ENCODE data around the gene HHAT.
"Not testable (repeated sequence)": the region's sequence is repeated elsewhere in the genome, so short reads cannot be mapped to it uniquely, and the experiment has no call there.

The HHAT gene

GRCh38 chr1:210648588-210649269 lies 320.0 kb downstream of the HHAT start:
- H3K9ac ChIP-seq (ENCODE audit: low read depth, low read length): no peak overlapping the region
- H3K36me3 ChIP-seq (ENCODE audit: control insufficient read depth, insufficient read depth, low read length): no peaks in the 10 kb centered on the region
- no peaks in the 10 kb centered on the region for H3K4me1 ChIP-seq (ENCODE audit: control insufficient read depth, insufficient read depth, low read length)
- H3K27me3 ChIP-seq (ENCODE audit: control insufficient read depth, insufficient read depth, low read length): no peaks in the 10 kb centered on the region
- H3K9me3 ChIP-seq (ENCODE audit: control insufficient read depth, insufficient read depth, low read length): no peaks in the 10 kb centered on the region
- H3K4me3 ChIP-seq (ENCODE audit: low read depth, low read length): no peak overlapping the region

GRCh38 chr1:210650403-210650802 lies 321.7 kb downstream of the HHAT start:
- Histone ChIP-seq H3K36me3 (ENCODE audit: control insufficient read depth, insufficient read depth, low read length) (no peaks in the 10 kb centered on the region), H3K9ac (ENCODE audit: low read depth, low read length) (no peak overlapping the region), H3K4me3 (ENCODE audit: low read depth, low read length) (no peak overlapping the region), H3K4me1 (ENCODE audit: control insufficient read depth, insufficient read depth, low read length) (no peaks in the 10 kb centered on the region), H3K9me3 (ENCODE audit: control insufficient read depth, insufficient read depth, low read length) (no peaks in the 10 kb centered on the region), H3K27me3 (ENCODE audit: control insufficient read depth, insufficient read depth, low read length) (no peaks in the 10 kb centered on the region)

DNA sequence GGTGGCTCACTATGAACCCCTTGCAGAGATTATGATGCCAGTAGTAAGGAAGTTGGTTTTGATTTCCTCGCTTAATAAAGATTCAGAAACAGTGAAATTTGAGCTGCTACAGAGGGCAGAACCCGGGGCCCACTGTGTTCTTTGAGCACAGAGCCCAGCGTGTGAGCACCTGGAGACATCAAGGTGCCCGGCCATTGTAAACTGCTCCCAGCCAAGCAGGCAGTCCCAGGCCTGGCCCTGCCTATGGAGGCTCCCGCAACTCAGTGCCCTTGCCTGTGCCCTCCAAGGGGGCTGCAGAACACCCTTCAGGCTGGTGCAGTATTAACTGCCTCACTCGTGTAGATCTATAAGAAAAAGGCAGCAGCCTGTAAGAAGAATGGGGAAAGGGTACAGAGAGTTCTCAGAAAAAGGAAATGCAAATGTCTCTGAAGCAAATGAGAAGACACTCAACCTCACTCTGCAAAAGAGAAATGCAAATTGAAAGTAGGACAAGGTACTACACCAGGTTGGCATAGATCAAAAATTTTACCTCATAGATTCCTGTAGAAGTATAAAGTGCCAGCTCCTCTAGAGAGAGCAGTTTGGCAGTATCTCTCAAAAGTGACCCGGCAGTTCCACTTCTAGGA lies 323.7 kb downstream of the HHAT start:
- Histone ChIP-seq H3K9me3 (ENCODE audit: control insufficient read depth, insufficient read depth, low read length) (no peaks in the 10 kb centered on the region), H3K36me3 (ENCODE audit: control insufficient read depth, insufficient read depth, low read length) (no peaks in the 10 kb centered on the region), H3K4me1 (ENCODE audit: control insufficient read depth, insufficient read depth, low read length) (no peaks in the 10 kb centered on the region), H3K4me3 (ENCODE audit: low read depth, low read length) (no peak overlapping the region), H3K9ac (ENCODE audit: low read depth, low read length) (no peak overlapping the region), H3K27me3 (ENCODE audit: control insufficient read depth, insufficient read depth, low read length) (no peaks in the 10 kb centered on the region)

GRCh38 chr1:210653771-210654170 lies 325.1 kb downstream of the HHAT start:
- H3K4me1 ChIP-seq (ENCODE audit: control insufficient read depth, insufficient read depth, low read length): no peaks in the 10 kb centered on the region
- no peaks in the 10 kb centered on the region for H3K27me3 ChIP-seq (ENCODE audit: control insufficient read depth, insufficient read depth, low read length)
- no peaks in the 10 kb centered on the region for H3K36me3 ChIP-seq (ENCODE audit: control insufficient read depth, insufficient read depth, low read length)
- H3K9ac ChIP-seq (ENCODE audit: low read depth, low read length): no peak overlapping the region
- H3K4me3 ChIP-seq (ENCODE audit: low read depth, low read length): no peak overlapping the region
- no peaks in the 10 kb centered on the region for H3K9me3 ChIP-seq (ENCODE audit: control insufficient read depth, insufficient read depth, low read length)

DNA sequence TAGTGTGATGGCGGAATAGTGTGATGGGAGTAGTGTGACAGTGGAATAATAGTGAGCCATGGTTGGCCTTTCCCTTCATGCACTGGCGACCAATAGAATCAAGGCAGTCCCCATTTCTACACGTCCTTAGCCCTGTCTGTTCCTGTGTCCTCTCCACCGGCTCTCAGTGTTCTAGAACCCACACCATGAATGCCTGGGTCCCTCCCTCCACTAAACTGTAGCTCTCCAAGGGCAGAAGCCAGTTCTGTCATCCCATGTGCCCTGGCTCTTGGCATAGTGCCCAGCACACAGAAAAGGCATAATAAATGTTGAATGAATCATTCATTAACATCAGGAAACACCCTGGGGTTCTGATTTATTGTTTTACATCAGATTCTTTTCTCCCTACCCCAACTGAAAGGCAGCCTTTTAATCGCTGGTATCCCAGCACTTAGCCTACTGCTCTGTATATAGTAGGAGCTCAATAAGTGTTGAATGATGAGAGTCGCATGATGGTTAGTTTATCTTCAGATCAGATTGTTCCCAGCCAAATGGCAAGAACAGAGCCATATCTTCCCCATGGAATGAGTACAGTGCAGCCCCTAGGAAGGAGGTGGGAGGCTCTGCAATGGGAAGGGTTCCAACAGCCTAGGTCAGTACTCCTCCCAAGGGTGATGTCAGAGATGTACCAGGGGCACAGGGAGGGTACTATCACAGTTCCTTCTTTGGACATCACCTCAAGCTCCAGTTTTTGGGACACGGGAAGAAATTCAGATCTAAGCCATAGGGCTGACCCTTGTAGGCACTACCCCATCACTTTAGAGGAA lies 325.7 kb downstream of the HHAT start:
- H3K4me3 ChIP-seq (ENCODE audit: low read depth, low read length): no peak overlapping the region
- H3K4me1 ChIP-seq (ENCODE audit: control insufficient read depth, insufficient read depth, low read length): no peaks in the 10 kb centered on the region
- H3K9me3 ChIP-seq (ENCODE audit: control insufficient read depth, insufficient read depth, low read length): no peaks in the 10 kb centered on the region
- no peak overlapping the region for H3K9ac ChIP-seq (ENCODE audit: low read depth, low read length)
- H3K27me3 ChIP-seq (ENCODE audit: control insufficient read depth, insufficient read depth, low read length): no peaks in the 10 kb centered on the region
- no peaks in the 10 kb centered on the region for H3K36me3 ChIP-seq (ENCODE audit: control insufficient read depth, insufficient read depth, low read length)

GRCh38 chr1:210655511-210655910 lies 326.8 kb downstream of the HHAT start:
- Histone ChIP-seq H3K4me3 (ENCODE audit: low read depth, low read length) (no peak overlapping the region), H3K36me3 (ENCODE audit: control insufficient read depth, insufficient read depth, low read length) (no peaks in the 10 kb centered on the region), H3K27me3 (ENCODE audit: control insufficient read depth, insufficient read depth, low read length) (no peaks in the 10 kb centered on the region), H3K4me1 (ENCODE audit: control insufficient read depth, insufficient read depth, low read length) (no peaks in the 10 kb centered on the region), H3K9ac (ENCODE audit: low read depth, low read length) (no peak overlapping the region), H3K9me3 (ENCODE audit: control insufficient read depth, insufficient read depth, low read length) (no peaks in the 10 kb centered on the region)

DNA sequence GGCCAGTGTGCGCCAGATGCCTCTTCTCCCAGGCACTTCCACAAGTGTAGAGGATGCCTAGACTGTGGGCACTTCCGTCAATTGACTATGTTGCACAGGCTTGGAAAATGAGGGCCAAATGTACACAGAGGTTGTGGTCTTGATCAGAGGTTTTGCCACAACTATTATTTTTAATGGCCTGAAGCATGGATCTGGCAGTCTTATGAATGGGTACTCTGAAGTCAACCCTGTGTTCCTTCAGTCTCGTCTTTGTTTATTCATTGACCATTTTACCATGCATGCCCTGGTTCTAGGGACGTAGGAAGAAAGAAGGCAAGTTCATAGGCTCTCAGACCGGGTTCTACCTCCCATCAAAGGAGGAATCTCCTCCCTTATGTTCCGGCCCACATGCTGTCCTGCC lies 329.1 kb downstream of the HHAT start:
- Histone ChIP-seq H3K4me1 (ENCODE audit: control insufficient read depth, insufficient read depth, low read length) (no peaks in the 10 kb centered on the region), H3K36me3 (ENCODE audit: control insufficient read depth, insufficient read depth, low read length) (no peaks in the 10 kb centered on the region), H3K27me3 (ENCODE audit: control insufficient read depth, insufficient read depth, low read length) (no peaks in the 10 kb centered on the region), H3K9me3 (ENCODE audit: control insufficient read depth, insufficient read depth, low read length) (no peaks in the 10 kb centered on the region), H3K9ac (ENCODE audit: low read depth, low read length) (no peak overlapping the region), H3K4me3 (ENCODE audit: low read depth, low read length) (no peak overlapping the region)

- not testable (repeated sequence) for H3K9me3 ChIP-seq (ENCODE audit: control insufficient read depth, insufficient read depth, low read length); H3K27me3 ChIP-seq (ENCODE audit: control insufficient read depth, insufficient read depth, low read length); H3K9ac ChIP-seq (ENCODE audit: low read depth, low read length)
Measured at GRCh38 chr1:210661520-210661919, 332.8 kb downstream of the HHAT start.

GRCh38 chr1:210662291-210663050 lies 333.8 kb downstream of the HHAT start:
- Histone ChIP-seq H3K4me1 (ENCODE audit: control insufficient read depth, insufficient read depth, low read length) (no peaks in the 10 kb centered on the region), H3K9ac (ENCODE audit: low read depth, low read length) (no peak overlapping the region), H3K36me3 (ENCODE audit: control insufficient read depth, insufficient read depth, low read length) (no peaks in the 10 kb centered on the region), H3K9me3 (ENCODE audit: control insufficient read depth, insufficient read depth, low read length) (no peaks in the 10 kb centered on the region), H3K4me3 (ENCODE audit: low read depth, low read length) (no peak overlapping the region), H3K27me3 (ENCODE audit: control insufficient read depth, insufficient read depth, low read length) (no peaks in the 10 kb centered on the region)

More at GRCh38 chr1:210661520-210661919, 332.8 kb downstream of the HHAT start:
- not testable (repeated sequence) for H3K4me3 ChIP-seq (ENCODE audit: low read depth, low read length); H3K4me1 ChIP-seq (ENCODE audit: control insufficient read depth, insufficient read depth, low read length); H3K36me3 ChIP-seq (ENCODE audit: control insufficient read depth, insufficient read depth, low read length)

DNA sequence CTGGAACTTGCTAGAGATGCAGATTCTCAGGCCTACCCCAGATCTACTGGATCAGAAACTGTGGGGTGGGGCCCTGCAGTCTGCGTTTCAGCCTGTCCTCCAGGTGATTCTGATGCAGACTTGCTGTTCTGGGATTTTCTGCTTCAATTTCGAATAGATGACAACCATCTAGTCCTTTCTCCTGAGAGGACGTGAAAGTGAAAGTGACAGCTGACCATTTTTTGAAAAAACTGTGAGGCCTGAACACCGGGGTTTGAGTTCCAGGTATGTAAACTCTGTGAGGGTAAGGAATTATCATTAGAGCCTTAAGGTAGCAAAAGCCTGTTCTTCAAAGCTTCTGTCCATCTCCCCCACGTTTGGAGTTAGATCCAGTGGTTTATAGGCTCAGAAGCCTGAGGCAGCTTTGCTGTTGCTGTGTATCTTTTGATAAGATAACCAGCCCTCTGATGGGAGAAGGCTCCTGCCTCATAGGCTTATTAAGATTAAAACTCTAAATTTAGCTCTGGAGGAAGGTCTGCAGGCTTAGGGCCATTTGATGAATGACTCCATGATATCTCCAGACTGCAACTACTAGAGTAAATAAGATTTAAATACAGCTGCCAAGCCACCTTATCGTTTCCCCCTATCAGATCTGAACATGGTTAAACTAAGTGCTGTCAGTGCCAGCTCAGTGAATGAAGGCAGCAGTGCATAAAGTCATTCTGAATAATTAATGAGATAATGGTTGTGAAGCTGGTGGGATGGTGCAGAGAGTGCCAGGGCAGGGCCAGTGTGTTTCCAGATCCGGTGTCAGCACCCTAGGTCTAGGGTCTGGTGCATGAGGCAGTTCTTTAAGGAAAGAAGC lies 335.2 kb downstream of the HHAT start:
- no peak overlapping the region for H3K4me3 ChIP-seq (ENCODE audit: low read depth, low read length)
- no peaks in the 10 kb centered on the region for H3K4me1 ChIP-seq (ENCODE audit: control insufficient read depth, insufficient read depth, low read length)
- H3K36me3 ChIP-seq (ENCODE audit: control insufficient read depth, insufficient read depth, low read length): no peaks in the 10 kb centered on the region
- H3K9me3 ChIP-seq (ENCODE audit: control insufficient read depth, insufficient read depth, low read length): no peaks in the 10 kb centered on the region
- no peaks in the 10 kb centered on the region for H3K27me3 ChIP-seq (ENCODE audit: control insufficient read depth, insufficient read depth, low read length)
- H3K9ac ChIP-seq (ENCODE audit: low read depth, low read length): no peak overlapping the region

- no peak overlapping the region for H3K4me3 ChIP-seq (ENCODE audit: low read depth, low read length)
- H3K36me3 ChIP-seq (ENCODE audit: control insufficient read depth, insufficient read depth, low read length): no peaks in the 10 kb centered on the region
- H3K9me3 ChIP-seq (ENCODE audit: control insufficient read depth, insufficient read depth, low read length): no peaks in the 10 kb centered on the region
Measured at GRCh38 chr1:210669951-210670350, 341.2 kb downstream of the HHAT start.

More at GRCh38 chr1:210669951-210670350, 341.2 kb downstream of the HHAT start:
- Histone ChIP-seq H3K9ac (ENCODE audit: low read depth, low read length) (no peak overlapping the region), H3K4me1 (ENCODE audit: control insufficient read depth, insufficient read depth, low read length) (no peaks in the 10 kb centered on the region), H3K27me3 (ENCODE audit: control insufficient read depth, insufficient read depth, low read length) (no peaks in the 10 kb centered on the region)

Measured in iPS-15b (cell line).